CD14-positive monocyte (primary cell): ENCODE measurements around the gene PCP4L1. TPM values are rescaled to one million over a fixed set of nuclear protein-coding genes. Genes with fewer than 3 reads are reported as not detected.

Experiments
- DNase-seq, 3 donors: peaks; one replicate each; pipeline ENCODE4 v3.0.0-alpha.2; 2011 to 2022
- H2AFZ ChIP-seq: 2 replicates; pipeline ENCODE4 v1.6.0; 2012; ENCODE audit warnings: mild to moderate bottlenecking, low read depth, low read length, inconsistent platforms; ENCODE audit not compliant: insufficient read depth, poor library complexity, severe bottlenecking
- H3K27ac ChIP-seq, 2 donors: 1 replicate in 1 of 2; 2 replicates in 1 of 2; pipeline ENCODE4 v1.5.1; 2012 to 2013; ENCODE audit warnings: low read length in 2 of 2, control low read depth in 1 of 2, inconsistent platforms in 1 of 2, low read depth in 1 of 2, mild to moderate bottlenecking in 1 of 2
- H3K27me3 ChIP-seq, 2 donors: one replicate each; pipeline versions ENCODE4 v1.6.0 to v1.6.1; 2011 to 2013; ENCODE audit warnings: low read length in 2 of 2; ENCODE audit not compliant: control insufficient read depth in 2 of 2, insufficient read depth in 2 of 2
- H3K36me3 ChIP-seq, 2 donors: replicated peaks in 1 of 2; 1 replicate in 1 of 2; 2 replicates in 1 of 2; pipeline versions ENCODE4 v1.5.1 to v1.6.1; 2012 to 2013; ENCODE audit warnings: low read length in 2 of 2, control low read depth in 1 of 2, inconsistent platforms in 1 of 2, mild to moderate bottlenecking in 1 of 2; ENCODE audit not compliant: insufficient read depth in 2 of 2, control insufficient read depth in 1 of 2
- H3K4me1 ChIP-seq, 2 donors: 1 replicate in 1 of 2; 2 replicates in 1 of 2; pipeline versions ENCODE4 v1.5.1 to v1.6.1; 2012 to 2013; ENCODE audit warnings: low read length in 2 of 2, control low read depth in 1 of 2, inconsistent platforms in 1 of 2, mild to moderate bottlenecking in 1 of 2, moderate library complexity in 1 of 2; ENCODE audit not compliant: insufficient read depth in 2 of 2, control insufficient read depth in 1 of 2
- H3K4me2 ChIP-seq: replicated peaks from 2 replicates; pipeline ENCODE3; 2012; ENCODE audit warnings: low read length, moderate library complexity, mild to moderate bottlenecking; ENCODE audit not compliant: poor library complexity, severe bottlenecking; ENCODE audit errors: extremely low read depth
- H3K4me3 ChIP-seq, 3 experiments: fragments of 200-600 bp in 1 of 3; sonication (generic) in 1 of 3; replicated peaks in 1 of 3; 1 replicate in 2 of 3; 2 replicates in 1 of 3; pipeline ENCODE4 v1.5.1; 2011 to 2013; ENCODE audit warnings: low read length in 3 of 3, mild to moderate bottlenecking in 3 of 3, control low read depth in 2 of 3, low read depth in 2 of 3, inconsistent platforms in 1 of 3, moderate library complexity in 1 of 3
- H3K79me2 ChIP-seq: 2 replicates; pipeline ENCODE4 v1.6.0; 2012; ENCODE audit warnings: mild to moderate bottlenecking, control low read depth, inconsistent platforms, low read length, moderate library complexity; ENCODE audit not compliant: insufficient read depth
- H3K9ac ChIP-seq: 2 replicates; pipeline ENCODE4 v1.6.0; 2017; ENCODE audit warnings: low read length, mild to moderate bottlenecking; ENCODE audit not compliant: insufficient read depth, poor library complexity, severe bottlenecking
- H3K9me3 ChIP-seq, 2 donors: replicated peaks in 1 of 2; 1 replicate in 1 of 2; 2 replicates in 1 of 2; pipeline versions ENCODE4 v1.5.1 to v1.6.1; 2012 to 2013; ENCODE audit warnings: low read length in 2 of 2, control low read depth in 1 of 2; ENCODE audit not compliant: control insufficient read depth in 1 of 2, insufficient read depth in 1 of 2
- H4K20me1 ChIP-seq: 2 replicates; pipeline ENCODE4 v1.6.0; 2012; ENCODE audit warnings: mild to moderate bottlenecking, low read length, control low read depth, moderate library complexity; ENCODE audit not compliant: insufficient read depth
- H3K27ac Mint-ChIP-seq, 7 donors: one replicate each; pipeline ENCODE4 v1.8.0; 2020; ENCODE audit warnings: mild to moderate bottlenecking in 7 of 7, mixed read lengths in 7 of 7, moderate library complexity in 6 of 7, inconsistent platforms in 2 of 7
- H3K27me3 Mint-ChIP-seq, 3 donors: one replicate each; pipeline ENCODE4 v1.8.0; 2021 to 2022; ENCODE audit warnings: low read depth in 3 of 3, mild to moderate bottlenecking in 3 of 3, mixed read lengths in 3 of 3, moderate library complexity in 3 of 3, inconsistent platforms in 1 of 3
- H3K36me3 Mint-ChIP-seq, 2 donors: one replicate each; pipeline ENCODE4 v1.8.0; 2020; ENCODE audit warnings: mixed read lengths in 2 of 2, inconsistent platforms in 1 of 2, mild to moderate bottlenecking in 1 of 2
- H3K4me1 Mint-ChIP-seq: one replicate; pipeline ENCODE4 v1.8.0; 2020; ENCODE audit warnings: mild to moderate bottlenecking, mixed read lengths
- H3K4me3 Mint-ChIP-seq, 2 donors: one replicate each; pipeline ENCODE4 v1.8.0; 2020; ENCODE audit warnings: mild to moderate bottlenecking in 2 of 2, mixed read lengths in 2 of 2, moderate library complexity in 1 of 2
- H3K9me3 Mint-ChIP-seq, 7 donors: one replicate each; pipeline ENCODE4 v1.8.0; 2020 to 2022; ENCODE audit warnings: mixed read lengths in 7 of 7, mild to moderate bottlenecking in 6 of 7, moderate library complexity in 6 of 7, inconsistent platforms in 2 of 7
- CTCF ChIP-seq: fragments of 200-600 bp; IDR thresholded peaks from one replicate; pipeline ENCODE4 v1.8.0; 2022; ENCODE audit warnings: antibody characterized with exemption, mild to moderate bottlenecking
- WGBS: methylation state at CpG from one replicate; pipeline ENCODE4 v1.1.5; 2013; ENCODE audit warnings: missing lambda C conversion rate; ENCODE audit not compliant: insufficient coverage; 5-methylcytosine and 5-hydroxymethylcytosine counted together
- intact Hi-C, 2 donors: fragments of 100-400 bp; cut with micrococcal nuclease; formaldehyde crosslinking; loops; one replicate each; pipeline versions ENCODE4 v1.15.0 to v1.15.1; 2023
- polyA plus RNA-seq, 3 donors: library from polyadenylated mRNA; depleted of rRNA in 1 of 3; unstranded in 2 of 3; stranded (reverse) in 1 of 3; fragments of 300-500 nt in 2 of 3; fragments of >200 nt in 1 of 3; fragmentation: Illumina TruSeq in 2 of 3; gene quantifications; 1 replicate in 2 of 3; 2 replicates in 1 of 3; pipeline ENCODE4 v1.2.3, GENCODE V29; 2012 to 2021

PCP4L1 gene
- polyA plus RNA-seq, 3 donors, result not detected

GRCh38 chr1:161233102-161233501, 25.4 kb upstream of the PCP4L1 start:
- intact Hi-C loops, result loop anchor here in 1 of 2 donors (5.0 kb wide), 1 partner anchor 59 kb away; no protein-coding TSS in a partner anchor
- Histone ChIP-seq H2AFZ (no peak overlapping the region), H3K4me3 (no peak overlapping the region), H4K20me1 (no peaks in the 10 kb centered on the region), H3K9me3 (no peaks in the 10 kb centered on the region), H3K4me2 (no peak overlapping the region), H3K9ac (no peak overlapping the region), H3K4me1 (peaks cover 2 to 3% of the 10 kb centered on the region in 2 donors), H3K36me3 (peaks cover 25 to 30% of the 10 kb centered on the region in 2 donors), H3K27me3 (no peaks in the 10 kb centered on the region), H3K27ac (no peak overlapping the region), H3K79me2 (no peaks in the 10 kb centered on the region)
- Mint-ChIP-seq H3K4me3 (no peak overlapping the region), H3K4me1 (peaks cover 5% of the 10 kb centered on the region), H3K27me3 (peaks cover 0 to 4% (median 0%) of the 10 kb centered on the region in 3 donors), H3K9me3 (no peaks in the 10 kb centered on the region), H3K27ac (no peak overlapping the region), H3K36me3 (peaks cover 26 to 29% of the 10 kb centered on the region in 2 donors)
- 97% methylated on average over 8 of the region's 9 CpGs for WGBS
- TF ChIP-seq CTCF, result no peak
- no peak for DNase-seq

- Mint-ChIP-seq H3K36me3 (no peaks in the 10 kb centered on the region), H3K4me1 (no peaks in the 10 kb centered on the region), H3K27me3 (peaks cover 0 to 6% (median 0%) of the 10 kb centered on the region in 3 donors), H3K4me3 (peak overlapping the region in 1 of 2 donors; percentile 63), H3K9me3 (no peaks in the 10 kb centered on the region), H3K27ac (no peak overlapping the region)
- no peak overlapping the region for H3K9ac ChIP-seq
- no peaks in the 10 kb centered on the region for H3K4me1 ChIP-seq
- H3K36me3 ChIP-seq, result no peaks in the 10 kb centered on the region
- TF ChIP-seq CTCF, result no peak
- H3K27ac ChIP-seq, result no peak overlapping the region
- 76% methylated on average over 3 of the region's 5 CpGs for WGBS
- DNase-seq, result no peak
- H3K27me3 ChIP-seq, result no peaks in the 10 kb centered on the region
- no peaks in the 10 kb centered on the region for H4K20me1 ChIP-seq
- H3K9me3 ChIP-seq, result no peaks in the 10 kb centered on the region
- H3K4me3 ChIP-seq, result no peak overlapping the region
- no peaks in the 10 kb centered on the region for H3K79me2 ChIP-seq
- H3K4me2 ChIP-seq, result no peak overlapping the region
- no peak overlapping the region for H2AFZ ChIP-seq
- intact Hi-C loops, result no loop called here
These were observed 22.4 kb upstream of the PCP4L1 start for GRCh38 chr1:161235957-161236775.
